MCF 10A (cell line): Measurements from ENCODE around the gene COG6. TPM values are rescaled to one million over a fixed set of nuclear protein-coding genes. Genes with fewer than 3 reads are reported as not detected.
A peak's percentile ranks its signal among the peaks of the same experiment; 100 is the strongest.

Experiments used
- BruUV-seq: library from RNA; stranded (reverse); fragments of 400-500 nt; replicated peaks from 2 replicates; lab custom pipeline; 2021; lab: Mats Ljungman, UMichigan
- CTCF ChIA-PET: fragments of 300-600 bp; sonication (Branson Sonifier 250); formaldehyde crosslinking; extraction: SDS; loops from one replicate; lab custom pipeline; 2021; ENCODE audit warnings: antibody characterized with exemption, inconsistent platforms; lab: Yijun Ruan, JAX
- POLR2A ChIA-PET: fragments of 300-600, 350-650 bp; sonication (Branson Sonifier 250); formaldehyde crosslinking; extraction: SDS; loops from one replicate; lab custom pipeline; 2020; ENCODE audit warnings: antibody characterized with exemption, inconsistent platforms; lab: Yijun Ruan, JAX
- DNase-seq: peaks from one replicate; pipeline ENCODE4 v3.0.0-alpha.2; 2018; ENCODE audit not compliant: unreplicated experiment
- H3K27ac Mint-ChIP-seq: one replicate; pipeline ENCODE4 v1.8.0; 2022; ENCODE audit warnings: mild to moderate bottlenecking, low read depth, mixed read lengths; ENCODE audit not compliant: unreplicated experiment
- H3K27me3 Mint-ChIP-seq: one replicate; pipeline ENCODE4 v1.8.0; 2022; ENCODE audit warnings: mixed read lengths; ENCODE audit not compliant: insufficient read depth, unreplicated experiment
- H3K36me3 Mint-ChIP-seq: one replicate; pipeline ENCODE4 v1.8.0; 2022; ENCODE audit warnings: mild to moderate bottlenecking, moderate library complexity, mixed read lengths; ENCODE audit not compliant: insufficient read depth, unreplicated experiment
- H3K4me1 Mint-ChIP-seq: one replicate; pipeline ENCODE4 v1.8.0; 2022; ENCODE audit warnings: mixed read lengths; ENCODE audit not compliant: insufficient read depth, unreplicated experiment
- H3K4me3 Mint-ChIP-seq: one replicate; pipeline ENCODE4 v1.8.0; 2022; ENCODE audit warnings: mild to moderate bottlenecking, moderate library complexity, mixed read lengths; ENCODE audit not compliant: unreplicated experiment
- H3K9me3 Mint-ChIP-seq: one replicate; pipeline ENCODE4 v1.8.0; 2022; ENCODE audit warnings: mixed read lengths; ENCODE audit not compliant: unreplicated experiment
- CTCF ChIP-seq: fragments of 200-600 bp; IDR thresholded peaks from one replicate; pipeline ENCODE4 v1.8.0; 2022; ENCODE audit warnings: antibody characterized with exemption, mild to moderate bottlenecking; ENCODE audit not compliant: unreplicated experiment
- intact Hi-C: fragments of 100-400 bp; cut with micrococcal nuclease; formaldehyde crosslinking; loops from 2 replicates; pipeline ENCODE4 v1.14.1; 2022
- total RNA-seq: library from RNA; stranded (reverse); gene quantifications from 2 replicates; pipeline ENCODE4 v1.2.3, GENCODE V29; 2022

Gene COG6
- total RNA-seq, 1 experiment from 2014 or later = 28.8 TPM

- ChIA-PET CTCF (no interaction called here), POLR2A (no interaction called here)
- DNase-seq = no peak
- no peaks in the 10 kb centered on the region for H3K9me3 Mint-ChIP-seq
- H3K27ac Mint-ChIP-seq = no peak overlapping the region
- intact Hi-C loops = no loop called here
- no peaks in the 10 kb centered on the region for H3K4me1 Mint-ChIP-seq
- H3K27me3 Mint-ChIP-seq = peaks cover 50% of the 10 kb centered on the region
- no peak overlapping the region for H3K4me3 Mint-ChIP-seq
- BruUV-seq = no TSS peak
- no peak for TF ChIP-seq CTCF
- H3K36me3 Mint-ChIP-seq = no peaks in the 10 kb centered on the region
These were observed 13.8 kb upstream of the COG6 start for GRCh38 chr13:39641645-39642044.

GRCh38 chr13:39646122-39646521 is 9.3 kb upstream of the COG6 start:
- POLR2A ChIA-PET = no interaction called here
- TF ChIP-seq CTCF = no peak
- no TSS peak for BruUV-seq
- Mint-ChIP-seq H3K36me3 (no peaks in the 10 kb centered on the region), H3K4me3 (no peak overlapping the region), H3K27ac (no peak overlapping the region), H3K4me1 (no peaks in the 10 kb centered on the region), H3K9me3 (no peaks in the 10 kb centered on the region), H3K27me3 (peaks cover 14% of the 10 kb centered on the region)
- DNase-seq = no peak
- CTCF ChIA-PET = interaction anchor here (0.6 to 3.1 kb wide), 3 partner anchors 9 to 33 kb away, joined by 3 to 10 read pairs (median 3); no protein-coding TSS in a partner anchor
- intact Hi-C loops = no loop called here

GRCh38 chr13:39655041-39655568 is 357 bp upstream of the COG6 start:
- no peak for DNase-seq
- Mint-ChIP-seq H3K36me3 (no peaks in the 10 kb centered on the region), H3K4me3 (peak overlapping the region; percentile 92), H3K27ac (peak overlapping the region; percentile 85), H3K4me1 (peaks cover 14% of the 10 kb centered on the region), H3K9me3 (no peaks in the 10 kb centered on the region), H3K27me3 (no peaks in the 10 kb centered on the region)
- ChIA-PET CTCF (interaction anchor here (0.6 to 1.2 kb wide), 6 partner anchors 9 to 1073 kb away, joined by 3 to 4 read pairs (median 3); no protein-coding TSS in a partner anchor), POLR2A (interaction anchor here (0.7 to 1.0 kb wide), 3 partner anchors 20 to 49 kb away, joined by 3 read pairs; no protein-coding TSS in a partner anchor)
- intact Hi-C loops = no loop called here
- no peak for TF ChIP-seq CTCF
- BruUV-seq = TSS peak; percentile 93

GRCh38 chr13:39656325-39656677 is 839 bp downstream of the COG6 start:
- intact Hi-C loops = no loop called here
- H3K4me3 Mint-ChIP-seq = peak overlapping the region; percentile 92
- peaks cover 4% of the 10 kb centered on the region for H3K36me3 Mint-ChIP-seq
- peak overlapping the region; percentile 85 for H3K27ac Mint-ChIP-seq
- no peak for DNase-seq
- no peaks in the 10 kb centered on the region for H3K9me3 Mint-ChIP-seq
- CTCF ChIA-PET = interaction anchor here (0.6 to 1.2 kb wide), 5 partner anchors 15 to 1124 kb away, joined by 3 to 5 read pairs (median 3); no protein-coding TSS in a partner anchor
- H3K4me1 Mint-ChIP-seq = peaks cover 14% of the 10 kb centered on the region
- TF ChIP-seq CTCF = no peak
- BruUV-seq = TSS peak; percentile 35
- H3K27me3 Mint-ChIP-seq = no peaks in the 10 kb centered on the region
- POLR2A ChIA-PET = interaction anchor here (0.7 to 1.1 kb wide), 2 partner anchors 38 to 517 kb away, joined by 3 read pairs; no protein-coding TSS in a partner anchor
